A549 (cell line): ENCODE data around the gene TRPV4. TPM values are rescaled to one million over a fixed set of nuclear protein-coding genes. Genes with fewer than 3 reads are reported as not detected.

ENCODE experiments used
- ATAC-seq, 2 experiments: fragments of 200-7000 bp in 1 of 2; fragments of >200 bp in 1 of 2; cut with Nextera tagmentation in 1 of 2; cut with Tn5 transposase in 1 of 2; 3 replicates each; pipeline versions ENCODE4 v1.8.0 to v1.9.1; 2018 to 2020; ENCODE audit warnings: mild to moderate bottlenecking in 1 of 2, moderate library complexity in 1 of 2
- CTCF ChIA-PET: fragments of 300-600 bp; sonication (Branson Sonifier 250); formaldehyde crosslinking; extraction: SDS; loops from one replicate; lab custom pipeline; 2021; ENCODE audit warnings: antibody characterized with exemption, inconsistent platforms; lab: Yijun Ruan, JAX
- POLR2A ChIA-PET: fragments of 350-600 bp; formaldehyde crosslinking; extraction: SDS; loops from one replicate; lab custom pipeline; 2021; ENCODE audit warnings: antibody characterized with exemption, inconsistent platforms; lab: Yijun Ruan, JAX
- DNase-seq, 2 experiments: peaks; one replicate each; pipeline versions ENCODE4 v3.0.0 to v3.0.0-alpha.2; 2011 to 2016; ENCODE audit warnings: low read depth in 1 of 2, low spot score in 1 of 2
- FAIRE-seq: peaks from 2 replicates; lab custom pipeline; 2011; peaks lifted over from hg19 to GRCh38; lab: Jason Lieb, UNC
- H3K27ac ChIP-seq, 2 experiments: fragments of >200 bp; sonication (Bioruptor Twin); formaldehyde crosslinking; 3 replicates each; pipeline ENCODE4 v1.5.1; 2016 to 2017
- H3K4me1 ChIP-seq: fragments of >200 bp; sonication (Bioruptor Twin); formaldehyde crosslinking; 3 replicates; pipeline ENCODE4 v1.6.1; 2016
- H3K4me2 ChIP-seq: fragments of >200 bp; sonication (Bioruptor Twin); formaldehyde crosslinking; 3 replicates; pipeline ENCODE4 v1.6.1; 2016
- H3K4me3 ChIP-seq: fragments of >200 bp; sonication (Bioruptor Twin); formaldehyde crosslinking; 3 replicates; pipeline ENCODE4 v1.5.1; 2016
- H3K9me3 ChIP-seq: fragments of >200 bp; sonication (Bioruptor Twin); formaldehyde crosslinking; 3 replicates; pipeline ENCODE4 v1.6.1; 2016
- BCL3 ChIP-seq: fragments of >200 bp; sonication (Bioruptor Twin); formaldehyde crosslinking; IDR thresholded peaks from 3 replicates; pipeline ENCODE4 v1.6.1; 2016
- CBX2 ChIP-seq: fragments of 200-600 bp; sonication (generic); IDR thresholded peaks from 2 replicates; pipeline ENCODE4 v1.6.1; 2016; ENCODE audit warnings: low read depth, mild to moderate bottlenecking, borderline replicate concordance
- CEBPB ChIP-seq, 2 experiments: fragments of >200 bp in 1 of 2; sonication (Bioruptor Twin) in 1 of 2; formaldehyde crosslinking in 1 of 2; IDR thresholded peaks; 2 replicates each; pipeline ENCODE4 v1.6.1; 2012 to 2016
- CHD4 ChIP-seq: fragments of 200-600 bp; sonication (generic); IDR thresholded peaks from 2 replicates; pipeline ENCODE4 v1.6.1; 2016; ENCODE audit warnings: antibody characterized with exemption, mild to moderate bottlenecking, borderline replicate concordance
- EHF ChIP-seq: fragments of 250-450 bp; sonication (Bioruptor Pico); IDR thresholded peaks from 2 replicates; pipeline ENCODE4 v1.5.0; 2020; ENCODE audit warnings: mild to moderate bottlenecking
- EP300 ChIP-seq, 2 experiments: fragments of >200 bp; sonication (Bioruptor Twin); formaldehyde crosslinking; IDR thresholded peaks; 2 replicates in 1 of 2; 3 replicates in 1 of 2; pipeline ENCODE4 v1.6.1; 2016 to 2017
- ESRRA ChIP-seq: fragments of 150-350 bp; IDR thresholded peaks from 2 replicates; pipeline ENCODE4 v1.6.1; 2014; ENCODE audit warnings: mild to moderate bottlenecking, low read length, borderline replicate concordance
- FOSL2 ChIP-seq, 2 experiments: fragments of 450-650 bp in 1 of 2; fragments of >200 bp in 1 of 2; sonication (Bioruptor Twin) in 1 of 2; formaldehyde crosslinking; IDR thresholded peaks; 2 replicates each; pipeline versions ENCODE4 v1.5.0 to v1.6.1; 2016 to 2020; ENCODE audit warnings: mild to moderate bottlenecking in 1 of 2, moderate library complexity in 1 of 2
- FOXS1 ChIP-seq: fragments of 250-450 bp; sonication (Bioruptor Pico); IDR thresholded peaks from 2 replicates; pipeline ENCODE4 v1.5.0; 2020; ENCODE audit warnings: mild to moderate bottlenecking, moderate library complexity
- HEYL ChIP-seq: fragments of 250-450 bp; sonication (Bioruptor Pico); IDR thresholded peaks from 2 replicates; pipeline ENCODE4 v1.8.0; 2021; ENCODE audit warnings: mild to moderate bottlenecking, moderate library complexity
- HOXB13 ChIP-seq: fragments of 250-450 bp; sonication (Bioruptor Pico); IDR thresholded peaks from 2 replicates; pipeline ENCODE4 v1.5.0; 2020; ENCODE audit warnings: low read depth, mild to moderate bottlenecking, moderate library complexity
- JUN ChIP-seq, 2 experiments: fragments of >200 bp; sonication (Bioruptor Twin); formaldehyde crosslinking; IDR thresholded peaks; 2 replicates in 1 of 2; 3 replicates in 1 of 2; pipeline ENCODE4 v1.6.1; 2016 to 2017
- MAZ ChIP-seq: fragments of 150-350 bp; IDR thresholded peaks from 2 replicates; pipeline ENCODE4 v1.6.1; 2014; ENCODE audit warnings: antibody characterized with exemption, low read depth, low read length, borderline replicate concordance
- MYC ChIP-seq: IDR thresholded peaks from 2 replicates; pipeline ENCODE4 v1.6.1; 2012; ENCODE audit warnings: mild to moderate bottlenecking, inconsistent platforms, low read length, improper control_type of control experiment, borderline replicate concordance
- NFE2L2 ChIP-seq: fragments of 150-350 bp; conservative IDR thresholded peaks from 2 replicates; pipeline ENCODE4 v1.6.1; 2014; ENCODE audit warnings: low read length
- NPAS2 ChIP-seq: fragments of 250-450 bp; sonication (Bioruptor Pico); IDR thresholded peaks from 2 replicates; pipeline ENCODE4 v1.8.0; 2022; ENCODE audit warnings: mild to moderate bottlenecking, moderate library complexity, borderline replicate concordance
- PHF8 ChIP-seq: fragments of 200-600 bp; sonication (generic); IDR thresholded peaks from 2 replicates; pipeline ENCODE4 v1.6.1; 2016; ENCODE audit warnings: low read depth, mild to moderate bottlenecking, antibody characterized with exemption, moderate library complexity, borderline replicate concordance
- POLR2A ChIP-seq: IDR thresholded peaks from 2 replicates; pipeline ENCODE4 v1.6.1; 2012; ENCODE audit warnings: mild to moderate bottlenecking, low read length
- RCOR1 ChIP-seq: fragments of 150-350 bp; IDR thresholded peaks from 2 replicates; pipeline ENCODE4 v1.6.1; 2014; ENCODE audit warnings: antibody characterized with exemption, low read length, low read depth
- SMC3 ChIP-seq: fragments of >200 bp; sonication (Bioruptor Twin); formaldehyde crosslinking; IDR thresholded peaks from 3 replicates; pipeline ENCODE4 v1.6.1; 2018; ENCODE audit warnings: inconsistent platforms
- ZNF302 ChIP-seq: fragments of 250-450 bp; sonication (Bioruptor Pico); IDR thresholded peaks from 2 replicates; pipeline ENCODE4 v1.9.0; 2021; ENCODE audit warnings: inconsistent platforms, mild to moderate bottlenecking, moderate library complexity
- ZSCAN20 ChIP-seq: fragments of 250-450 bp; sonication (Bioruptor Pico); IDR thresholded peaks from 2 replicates; pipeline ENCODE4 v1.8.0; 2022; ENCODE audit warnings: mild to moderate bottlenecking, moderate library complexity
- WGBS: methylation state at CpG from one replicate; pipeline ENCODE4 v1.1.6; 2017; ENCODE audit errors: missing lambda C conversion rate; 5-methylcytosine and 5-hydroxymethylcytosine counted together
- polyA plus RNA-seq, 4 experiments: library from polyadenylated mRNA; depleted of rRNA in 3 of 4; stranded (reverse); fragments of >200 nt; fragmentation: RNase III in 1 of 4; extraction: RNeasy Plus Mini Kit Qiagen cat#74134 plus additional on column Dnase treatment in 1 of 4; gene quantifications; 2 replicates in 3 of 4; 3 replicates in 1 of 4; pipeline ENCODE4 v1.2.3, GENCODE V29; 2011 to 2017
- TF ChIP-seq, protein P1 (sequence below): fragments of 250-450 bp; sonication (Bioruptor Pico); IDR thresholded peaks from 2 replicates; pipeline ENCODE4 v1.5.0; 2021; ENCODE audit warnings: mild to moderate bottlenecking, moderate library complexity, borderline replicate concordance
- TF ChIP-seq, protein P2 (sequence below): fragments of 150-350 bp; IDR thresholded peaks from 2 replicates; pipeline ENCODE4 v1.6.1; 2014; ENCODE audit warnings: low read depth, mild to moderate bottlenecking, low read length
- TF ChIP-seq, protein P3 (sequence below): IDR thresholded peaks from 2 replicates; pipeline ENCODE4 v1.6.1; 2012
- TF ChIP-seq, protein P4 (sequence below): IDR thresholded peaks from 2 replicates; pipeline ENCODE4 v1.6.1; 2012; ENCODE audit warnings: low read depth, borderline replicate concordance

Gene TRPV4
- polyA plus RNA-seq, 2 of the 4 experiments (the other 2 are of a cell fraction) = 0.15 to 0.37 TPM

- Histone ChIP-seq H3K9me3 (no peaks in the 10 kb centered on the region), H3K4me3 (no peak overlapping the region), H3K27ac (no peak overlapping the region), H3K4me1 (peaks cover 19% of the 10 kb centered on the region), H3K4me2 (no peak overlapping the region)
- no peak for TF ChIP-seq CHD4
- no peak for TF ChIP-seq CBX2
- DNase-seq (no peak), ATAC-seq (no peak), FAIRE-seq (no peak)
- POLR2A ChIA-PET = no interaction called here
- CTCF ChIA-PET = interaction anchor here (0.8 to 10.1 kb wide), 4 partner anchors 9 to 55 kb away, joined by 3 to 100 read pairs (median 4); no protein-coding TSS in a partner anchor
- WGBS = 86% methylated on average over 5 of the region's 5 CpGs
Measured at GRCh38 chr12:109860977-109861376, 27.8 kb upstream of the TRPV4 start.

DNA sequence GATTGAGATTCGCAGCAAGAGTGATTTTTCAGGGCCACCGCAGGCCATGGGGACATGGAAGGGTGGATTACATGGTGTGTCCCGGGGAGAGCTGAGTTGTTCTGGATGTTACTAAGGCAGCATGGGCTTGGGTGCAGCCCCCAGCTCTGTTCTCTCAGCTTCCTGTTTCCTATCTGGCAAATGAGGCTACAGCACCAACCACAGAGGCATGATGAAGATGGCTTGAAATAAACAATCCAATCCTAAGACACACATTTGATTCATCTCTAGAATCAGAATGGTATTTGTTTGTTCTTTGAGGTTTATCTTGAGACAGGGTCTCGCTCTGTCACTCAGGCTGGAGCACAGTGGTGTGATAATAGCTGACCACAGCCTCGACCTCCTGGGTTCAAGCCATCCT, 25.6 kb upstream of the TRPV4 start:
- ATAC-seq (no peak), DNase-seq (no peak), FAIRE-seq (no peak)
- H3K4me2 ChIP-seq = no peak overlapping the region
- H3K9me3 ChIP-seq = no peaks in the 10 kb centered on the region
- TF ChIP-seq SMC3 (no peak), EHF (CRISPR knock-in tag) (no peak), ZSCAN20 (CRISPR knock-in tag) (no peak), HOXB13 (CRISPR knock-in tag) (no peak), FOXS1 (CRISPR knock-in tag) (no peak), CEBPB (IDR thresholded peaks at IDR 0.05) (no peak), FOSL2 (IDR thresholded peaks at IDR 0.05) (no peak), FOSL2 (CRISPR knock-in tag; IDR thresholded peaks at IDR 0.05) (no peak), CHD4 (no peak), PHF8 (no peak), HEYL (CRISPR knock-in tag) (no peak), ZNF302 (CRISPR knock-in tag) (no peak)
- TF ChIP-seq, protein P1, sequence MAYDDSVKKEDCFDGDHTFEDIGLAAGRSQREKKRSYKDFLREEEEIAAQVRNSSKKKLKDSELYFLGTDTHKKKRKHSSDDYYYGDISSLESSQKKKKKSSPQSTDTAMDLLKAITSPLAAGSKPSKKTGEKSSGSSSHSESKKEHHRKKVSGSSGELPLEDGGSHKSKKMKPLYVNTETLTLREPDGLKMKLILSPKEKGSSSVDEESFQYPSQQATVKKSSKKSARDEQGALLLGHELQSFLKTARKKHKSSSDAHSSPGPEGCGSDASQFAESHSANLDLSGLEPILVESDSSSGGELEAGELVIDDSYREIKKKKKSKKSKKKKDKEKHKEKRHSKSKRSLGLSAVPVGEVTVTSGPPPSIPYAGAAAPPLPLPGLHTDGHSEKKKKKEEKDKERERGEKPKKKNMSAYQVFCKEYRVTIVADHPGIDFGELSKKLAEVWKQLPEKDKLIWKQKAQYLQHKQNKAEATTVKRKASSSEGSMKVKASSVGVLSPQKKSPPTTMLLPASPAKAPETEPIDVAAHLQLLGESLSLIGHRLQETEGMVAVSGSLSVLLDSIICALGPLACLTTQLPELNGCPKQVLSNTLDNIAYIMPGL (CRISPR knock-in tag) = no peak
- TF ChIP-seq, protein P2, sequence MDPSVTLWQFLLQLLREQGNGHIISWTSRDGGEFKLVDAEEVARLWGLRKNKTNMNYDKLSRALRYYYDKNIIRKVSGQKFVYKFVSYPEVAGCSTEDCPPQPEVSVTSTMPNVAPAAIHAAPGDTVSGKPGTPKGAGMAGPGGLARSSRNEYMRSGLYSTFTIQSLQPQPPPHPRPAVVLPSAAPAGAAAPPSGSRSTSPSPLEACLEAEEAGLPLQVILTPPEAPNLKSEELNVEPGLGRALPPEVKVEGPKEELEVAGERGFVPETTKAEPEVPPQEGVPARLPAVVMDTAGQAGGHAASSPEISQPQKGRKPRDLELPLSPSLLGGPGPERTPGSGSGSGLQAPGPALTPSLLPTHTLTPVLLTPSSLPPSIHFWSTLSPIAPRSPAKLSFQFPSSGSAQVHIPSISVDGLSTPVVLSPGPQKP = no peak
- ChIA-PET POLR2A (no interaction called here), CTCF (interaction anchor here (1.0 to 10.1 kb wide), 7 partner anchors 9 to 260 kb away, joined by 3 to 100 read pairs (median 4); no protein-coding TSS in a partner anchor)
- no peaks in the 10 kb centered on the region for H3K4me1 ChIP-seq
- no peak overlapping the region for H3K4me3 ChIP-seq
- no peak overlapping the region for H3K27ac ChIP-seq
- WGBS = 90% methylated on average over 5 of the region's 5 CpGs

GRCh38 chr12:109857715-109858114, 24.5 kb upstream of the TRPV4 start:
- Histone ChIP-seq H3K9me3 (no peaks in the 10 kb centered on the region), H3K4me3 (no peak overlapping the region), H3K27ac (no peak overlapping the region), H3K4me2 (no peak overlapping the region), H3K4me1 (no peaks in the 10 kb centered on the region)
- WGBS = 90% methylated on average over 6 of the region's 6 CpGs
- DNase-seq (no peak), ATAC-seq (no peak), FAIRE-seq (no peak)
- ChIA-PET CTCF (interaction anchor here (1.2 to 10.1 kb wide), 7 partner anchors 9 to 70 kb away, joined by 3 to 100 read pairs (median 4); no protein-coding TSS in a partner anchor), POLR2A (no interaction called here)
- TF ChIP-seq JUN (IDR thresholded peaks at IDR 0.05) (no peak), ZNF302 (CRISPR knock-in tag) (no peak), MYC (no peak), BCL3 (no peak), SMC3 (no peak), HEYL (CRISPR knock-in tag) (no peak), RCOR1 (no peak), NPAS2 (CRISPR knock-in tag) (no peak), MAZ (no peak), HOXB13 (CRISPR knock-in tag) (no peak), ESRRA (no peak), NFE2L2 (no peak), POLR2A (no peak), EP300 (IDR thresholded peaks at IDR 0.05) (no peak)
- TF ChIP-seq, protein P1 (CRISPR knock-in tag) = no peak
- TF ChIP-seq, protein P3, sequence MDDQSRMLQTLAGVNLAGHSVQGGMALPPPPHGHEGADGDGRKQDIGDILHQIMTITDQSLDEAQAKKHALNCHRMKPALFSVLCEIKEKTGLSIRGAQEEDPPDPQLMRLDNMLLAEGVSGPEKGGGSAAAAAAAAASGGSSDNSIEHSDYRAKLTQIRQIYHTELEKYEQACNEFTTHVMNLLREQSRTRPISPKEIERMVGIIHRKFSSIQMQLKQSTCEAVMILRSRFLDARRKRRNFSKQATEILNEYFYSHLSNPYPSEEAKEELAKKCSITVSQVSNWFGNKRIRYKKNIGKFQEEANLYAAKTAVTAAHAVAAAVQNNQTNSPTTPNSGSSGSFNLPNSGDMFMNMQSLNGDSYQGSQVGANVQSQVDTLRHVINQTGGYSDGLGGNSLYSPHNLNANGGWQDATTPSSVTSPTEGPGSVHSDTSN = no peak
- TF ChIP-seq, protein P4, sequence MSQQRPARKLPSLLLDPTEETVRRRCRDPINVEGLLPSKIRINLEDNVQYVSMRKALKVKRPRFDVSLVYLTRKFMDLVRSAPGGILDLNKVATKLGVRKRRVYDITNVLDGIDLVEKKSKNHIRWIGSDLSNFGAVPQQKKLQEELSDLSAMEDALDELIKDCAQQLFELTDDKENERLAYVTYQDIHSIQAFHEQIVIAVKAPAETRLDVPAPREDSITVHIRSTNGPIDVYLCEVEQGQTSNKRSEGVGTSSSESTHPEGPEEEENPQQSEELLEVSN = no peak
